ENCODE data around the gene C17orf113.

- TF ChIP-seq POLR2A (IDR thresholded peaks at IDR 0.05) (no peak), CTCF (IDR thresholded peaks at IDR 0.05) (no peak)
Observed at GRCh38 chr17:42052346-42052877, 2.0 kb upstream of the C17orf113 start.

All from heart left ventricle (tissue), 13 donors.